Measurements from ENCODE around the gene AXIN1.

Gene AXIN1

GRCh38 chr16:278863-279366, 73.6 kb downstream of the AXIN1 start:
- Histone ChIP-seq H3K4me1 (ENCODE audit: control insufficient read depth, insufficient read depth, low read length) (peaks cover 7% of the 10 kb centered on the region), H3K36me3 (ENCODE audit: control insufficient read depth, insufficient read depth, low read length) (no peaks in the 10 kb centered on the region), H3K4me3 (ENCODE audit: insufficient read depth, low read depth, low read length) (no peak overlapping the region), H3K27me3 (ENCODE audit: control insufficient read depth, insufficient read depth, low read length, poor library complexity, severe bottlenecking) (peaks cover 71% of the 10 kb centered on the region), H3K27ac (ENCODE audit: insufficient read depth, low read depth, low read length, poor library complexity, severe bottlenecking) (no peak overlapping the region), H3K9me3 (ENCODE audit: control insufficient read depth, low read length) (no peaks in the 10 kb centered on the region)
- 79 to 81% methylated on average over 6 of the region's 6 CpGs for WGBS, 2 experiments

GRCh38 chr16:276426-277077, 76.0 kb downstream of the AXIN1 start:
- Histone ChIP-seq H3K9me3 (ENCODE audit: control insufficient read depth, low read length) (no peaks in the 10 kb centered on the region), H3K4me1 (ENCODE audit: control insufficient read depth, insufficient read depth, low read length) (peaks cover 7% of the 10 kb centered on the region), H3K36me3 (ENCODE audit: control insufficient read depth, insufficient read depth, low read length) (no peaks in the 10 kb centered on the region), H3K4me3 (ENCODE audit: insufficient read depth, low read depth, low read length) (no peak overlapping the region), H3K27me3 (ENCODE audit: control insufficient read depth, insufficient read depth, low read length, poor library complexity, severe bottlenecking) (peaks cover 74% of the 10 kb centered on the region), H3K27ac (ENCODE audit: insufficient read depth, low read depth, low read length, poor library complexity, severe bottlenecking) (no peak overlapping the region)
- WGBS, 2 experiments, result 85 to 89% methylated on average over 20 of the region's 20 CpGs

GRCh38 chr16:275786-276232, 76.7 kb downstream of the AXIN1 start, which contains the start of gene RGS11:
RGS11 (minus strand) TSS chr16:275944; CDS start chr16:275911, 33 bp downstream.
- 7 to 8% methylated on average over 56 of the region's 56 CpGs for WGBS, 2 experiments
- no peaks in the 10 kb centered on the region for H3K9me3 ChIP-seq (ENCODE audit: control insufficient read depth, low read length)
- H3K36me3 ChIP-seq (ENCODE audit: control insufficient read depth, insufficient read depth, low read length), result no peaks in the 10 kb centered on the region
- no peak within 1 kb of the TSS for H3K27ac ChIP-seq (ENCODE audit: insufficient read depth, low read depth, low read length, poor library complexity, severe bottlenecking)
- peaks cover under 1% of the 10 kb centered on the region for H3K4me1 ChIP-seq (ENCODE audit: control insufficient read depth, insufficient read depth, low read length)
- peaks cover 66% of the 10 kb centered on the region for H3K27me3 ChIP-seq (ENCODE audit: control insufficient read depth, insufficient read depth, low read length, poor library complexity, severe bottlenecking)
- peak within 1 kb of the TSS; percentile 35 for H3K4me3 ChIP-seq (ENCODE audit: insufficient read depth, low read depth, low read length)

- Histone ChIP-seq H3K27me3 (ENCODE audit: control insufficient read depth, insufficient read depth, low read length, poor library complexity, severe bottlenecking) (peaks cover 62% of the 10 kb centered on the region), H3K27ac (ENCODE audit: insufficient read depth, low read depth, low read length, poor library complexity, severe bottlenecking) (no peak overlapping the region), H3K4me1 (ENCODE audit: control insufficient read depth, insufficient read depth, low read length) (no peaks in the 10 kb centered on the region), H3K36me3 (ENCODE audit: control insufficient read depth, insufficient read depth, low read length) (no peaks in the 10 kb centered on the region), H3K4me3 (ENCODE audit: insufficient read depth, low read depth, low read length) (peak overlapping the region; percentile 35), H3K9me3 (ENCODE audit: control insufficient read depth, low read length) (no peaks in the 10 kb centered on the region)
- WGBS, 2 experiments, result 5% methylated on average over 58 of the region's 58 CpGs
Observed at GRCh38 chr16:275041-275641, 77.4 kb downstream of the AXIN1 start.

GRCh38 chr16:273547-274421, 78.7 kb downstream of the AXIN1 start:
- WGBS, 2 experiments, result 91 to 92% methylated on average over 30 of the region's 30 CpGs
- Histone ChIP-seq H3K4me1 (ENCODE audit: control insufficient read depth, insufficient read depth, low read length) (no peaks in the 10 kb centered on the region), H3K4me3 (ENCODE audit: insufficient read depth, low read depth, low read length) (no peak overlapping the region), H3K27me3 (ENCODE audit: control insufficient read depth, insufficient read depth, low read length, poor library complexity, severe bottlenecking) (peaks cover 48% of the 10 kb centered on the region), H3K27ac (ENCODE audit: insufficient read depth, low read depth, low read length, poor library complexity, severe bottlenecking) (no peak overlapping the region), H3K9me3 (ENCODE audit: control insufficient read depth, low read length) (no peaks in the 10 kb centered on the region), H3K36me3 (ENCODE audit: control insufficient read depth, insufficient read depth, low read length) (no peaks in the 10 kb centered on the region)

- Histone ChIP-seq H3K9me3 (ENCODE audit: control insufficient read depth, low read length) (no peaks in the 10 kb centered on the region), H3K4me1 (ENCODE audit: control insufficient read depth, insufficient read depth, low read length) (no peaks in the 10 kb centered on the region), H3K27me3 (ENCODE audit: control insufficient read depth, insufficient read depth, low read length, poor library complexity, severe bottlenecking) (peaks cover 42% of the 10 kb centered on the region), H3K36me3 (ENCODE audit: control insufficient read depth, insufficient read depth, low read length) (no peaks in the 10 kb centered on the region), H3K4me3 (ENCODE audit: insufficient read depth, low read depth, low read length) (no peak overlapping the region), H3K27ac (ENCODE audit: insufficient read depth, low read depth, low read length, poor library complexity, severe bottlenecking) (no peak overlapping the region)
- WGBS, 2 experiments, result 87 to 89% methylated on average over 36 of the region's 36 CpGs
Observed at GRCh38 chr16:272633-273546, 79.6 kb downstream of the AXIN1 start.

- WGBS, 2 experiments, result 93 to 94% methylated on average over 34 of the region's 34 CpGs
- Histone ChIP-seq H3K4me1 (ENCODE audit: control insufficient read depth, insufficient read depth, low read length) (no peaks in the 10 kb centered on the region), H3K27me3 (ENCODE audit: control insufficient read depth, insufficient read depth, low read length, poor library complexity, severe bottlenecking) (peaks cover 25% of the 10 kb centered on the region), H3K4me3 (ENCODE audit: insufficient read depth, low read depth, low read length) (no peak overlapping the region), H3K27ac (ENCODE audit: insufficient read depth, low read depth, low read length, poor library complexity, severe bottlenecking) (no peak overlapping the region), H3K36me3 (ENCODE audit: control insufficient read depth, insufficient read depth, low read length) (no peaks in the 10 kb centered on the region), H3K9me3 (ENCODE audit: control insufficient read depth, low read length) (no peaks in the 10 kb centered on the region)
Observed at GRCh38 chr16:270381-271255, 81.9 kb downstream of the AXIN1 start.

GRCh38 chr16:269061-269796, 83.3 kb downstream of the AXIN1 start:
- Histone ChIP-seq H3K27me3 (ENCODE audit: control insufficient read depth, insufficient read depth, low read length, poor library complexity, severe bottlenecking) (peaks cover 11% of the 10 kb centered on the region), H3K9me3 (ENCODE audit: control insufficient read depth, low read length) (no peaks in the 10 kb centered on the region), H3K4me1 (ENCODE audit: control insufficient read depth, insufficient read depth, low read length) (no peaks in the 10 kb centered on the region), H3K27ac (ENCODE audit: insufficient read depth, low read depth, low read length, poor library complexity, severe bottlenecking) (no peak overlapping the region), H3K4me3 (ENCODE audit: insufficient read depth, low read depth, low read length) (no peak overlapping the region), H3K36me3 (ENCODE audit: control insufficient read depth, insufficient read depth, low read length) (peaks cover 3% of the 10 kb centered on the region)
- WGBS, 2 experiments, result 90 to 91% methylated on average over 24 of the region's 24 CpGs
